Panc1 (cell line): Measurements from ENCODE around the gene ARHGEF7.

Experiments used
- POLR2AphosphoS5 ChIP-seq: IDR thresholded peaks from 2 replicates; pipeline ENCODE4 v1.6.1; 2012; ENCODE audit warnings: mild to moderate bottlenecking, low read depth, low read length, moderate library complexity
- TF ChIP-seq, protein P1 (sequence below): fragments of 450-650 bp; IDR thresholded peaks from 2 replicates; pipeline ENCODE4 v1.5.1; 2017; ENCODE audit warnings: mild to moderate bottlenecking

DNA sequence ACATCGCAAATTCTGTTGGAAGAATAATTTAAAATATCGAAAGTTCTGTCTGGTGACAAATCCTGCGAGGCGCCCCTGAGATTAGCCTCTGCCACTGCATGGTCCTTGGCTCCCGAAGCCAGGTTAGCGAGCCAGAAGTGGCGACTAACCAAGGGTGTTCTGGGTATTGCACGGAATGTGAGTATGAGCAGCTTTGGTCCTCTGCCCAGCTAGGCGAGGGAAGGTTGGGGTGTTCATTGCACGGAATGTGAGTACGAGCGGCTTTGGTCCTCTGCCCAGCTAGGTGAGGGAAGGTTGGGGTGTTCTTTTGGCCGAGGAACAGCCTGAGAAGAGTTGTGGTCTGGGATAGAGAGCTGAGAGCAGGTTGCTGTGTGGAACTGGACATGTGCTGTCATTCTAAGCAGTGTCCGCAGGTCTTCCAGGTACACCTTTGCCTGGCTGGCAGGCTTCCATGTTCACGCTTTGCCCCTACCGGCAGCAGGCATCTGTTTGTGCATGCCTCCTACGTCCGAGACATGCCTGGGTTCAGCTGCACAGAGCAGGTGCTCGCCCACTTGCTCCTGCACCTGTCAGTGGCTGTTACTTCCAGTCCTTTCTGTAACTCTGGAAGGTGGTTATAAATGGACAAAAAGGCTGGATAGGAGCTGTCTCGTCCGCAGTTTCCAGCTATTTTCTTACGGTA lies 187.1 kb downstream of the ARHGEF7 start:
- TF ChIP-seq, protein P1, sequence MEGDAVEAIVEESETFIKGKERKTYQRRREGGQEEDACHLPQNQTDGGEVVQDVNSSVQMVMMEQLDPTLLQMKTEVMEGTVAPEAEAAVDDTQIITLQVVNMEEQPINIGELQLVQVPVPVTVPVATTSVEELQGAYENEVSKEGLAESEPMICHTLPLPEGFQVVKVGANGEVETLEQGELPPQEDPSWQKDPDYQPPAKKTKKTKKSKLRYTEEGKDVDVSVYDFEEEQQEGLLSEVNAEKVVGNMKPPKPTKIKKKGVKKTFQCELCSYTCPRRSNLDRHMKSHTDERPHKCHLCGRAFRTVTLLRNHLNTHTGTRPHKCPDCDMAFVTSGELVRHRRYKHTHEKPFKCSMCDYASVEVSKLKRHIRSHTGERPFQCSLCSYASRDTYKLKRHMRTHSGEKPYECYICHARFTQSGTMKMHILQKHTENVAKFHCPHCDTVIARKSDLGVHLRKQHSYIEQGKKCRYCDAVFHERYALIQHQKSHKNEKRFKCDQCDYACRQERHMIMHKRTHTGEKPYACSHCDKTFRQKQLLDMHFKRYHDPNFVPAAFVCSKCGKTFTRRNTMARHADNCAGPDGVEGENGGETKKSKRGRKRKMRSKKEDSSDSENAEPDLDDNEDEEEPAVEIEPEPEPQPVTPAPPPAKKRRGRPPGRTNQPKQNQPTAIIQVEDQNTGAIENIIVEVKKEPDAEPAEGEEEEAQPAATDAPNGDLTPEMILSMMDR: no peak
- no peak for TF ChIP-seq POLR2AphosphoS5
